Activated B cell treated with CpG ODN at 0.5 μM for 24 hours (primary cell): Measurements from ENCODE around the gene COL13A1. TPM values are rescaled to one million over a fixed set of nuclear protein-coding genes. Genes with fewer than 3 reads are reported as not detected.

ENCODE experiments used
- ATAC-seq: fragments of 200-7000 bp; cut with Tn5 transposase; one replicate; pipeline ENCODE4 v1.10.0; 2021; ENCODE audit warnings: low read depth, mild to moderate bottlenecking, moderate library complexity
- CTCF ChIA-PET: fragments of 350-600 bp; sonication (Branson Sonifier 250); formaldehyde crosslinking; loops from one replicate; lab custom pipeline; 2021; ENCODE audit warnings: antibody characterized with exemption; lab: Charles Lee
- POLR2A ChIA-PET: fragments of 350-600 bp; sonication (Branson Sonifier 250); formaldehyde crosslinking; loops from one replicate; lab custom pipeline; 2021; ENCODE audit warnings: antibody characterized with exemption; lab: Charles Lee
- DNase-seq: peaks from one replicate; pipeline ENCODE4 v3.0.0; 2022
- H3K27ac Mint-ChIP-seq: one replicate; pipeline ENCODE4 v1.8.0; 2020; ENCODE audit warnings: mixed read lengths
- H3K27me3 Mint-ChIP-seq: one replicate; pipeline ENCODE4 v1.8.0; 2021; ENCODE audit warnings: mixed read lengths
- H3K36me3 Mint-ChIP-seq: one replicate; pipeline ENCODE4 v1.8.0; 2021; ENCODE audit warnings: low read depth, mixed read lengths
- H3K4me1 Mint-ChIP-seq: one replicate; pipeline ENCODE4 v1.8.0; 2021; ENCODE audit warnings: mixed read lengths
- H3K4me3 Mint-ChIP-seq: one replicate; pipeline ENCODE4 v1.8.0; 2020; ENCODE audit warnings: mild to moderate bottlenecking, mixed read lengths
- H3K9me3 Mint-ChIP-seq: one replicate; pipeline ENCODE4 v1.8.0; 2020; ENCODE audit warnings: mixed read lengths
- CTCF ChIP-seq: fragments of 200-600 bp; IDR thresholded peaks from one replicate; pipeline ENCODE4 v1.8.0; 2022; ENCODE audit warnings: antibody characterized with exemption, mild to moderate bottlenecking
- intact Hi-C: fragments of 100-400 bp; cut with micrococcal nuclease; formaldehyde crosslinking; loops from one replicate; pipeline ENCODE4 v1.15.1; 2024
- total RNA-seq: library from RNA; stranded (reverse); gene quantifications from 2 replicates; pipeline ENCODE4 v1.2.3, GENCODE V29; 2022

COL13A1 gene
- total RNA-seq, 1 donor from 2014 or later: not detected

- DNase-seq: no peak
- ChIA-PET CTCF (no interaction called here), POLR2A (no interaction called here)
- H3K36me3 Mint-ChIP-seq: no peaks in the 10 kb centered on the region
- H3K27ac Mint-ChIP-seq: no peak overlapping the region
- no peak for TF ChIP-seq CTCF
- intact Hi-C loops: no loop called here
- H3K27me3 Mint-ChIP-seq: peaks cover 11% of the 10 kb centered on the region
- no peaks in the 10 kb centered on the region for H3K9me3 Mint-ChIP-seq
- no peak overlapping the region for H3K4me3 Mint-ChIP-seq
- no peak for ATAC-seq
- peaks cover 3% of the 10 kb centered on the region for H3K4me1 Mint-ChIP-seq
These were observed 36.7 kb downstream of the COL13A1 start for GRCh38 chr10:69838418-69838817.

- intact Hi-C loops: no loop called here
- ChIA-PET POLR2A (no interaction called here), CTCF (no interaction called here)
- TF ChIP-seq CTCF: no peak
- ATAC-seq (no peak), DNase-seq (no peak)
- Mint-ChIP-seq H3K9me3 (no peaks in the 10 kb centered on the region), H3K27ac (no peak overlapping the region), H3K4me3 (no peak overlapping the region), H3K36me3 (no peaks in the 10 kb centered on the region), H3K27me3 (peaks cover 11% of the 10 kb centered on the region), H3K4me1 (peaks cover 3% of the 10 kb centered on the region)
These were observed 37.1 kb downstream of the COL13A1 start for GRCh38 chr10:69838853-69839252.

- ChIA-PET POLR2A (no interaction called here), CTCF (no interaction called here)
- H3K27ac Mint-ChIP-seq: no peak overlapping the region
- intact Hi-C loops: no loop called here
- ATAC-seq: no peak
- TF ChIP-seq CTCF: no peak
- peaks cover 3% of the 10 kb centered on the region for H3K4me1 Mint-ChIP-seq
- no peak overlapping the region for H3K4me3 Mint-ChIP-seq
- DNase-seq: no peak
- no peaks in the 10 kb centered on the region for H3K9me3 Mint-ChIP-seq
- peaks cover 9% of the 10 kb centered on the region for H3K27me3 Mint-ChIP-seq
- H3K36me3 Mint-ChIP-seq: no peaks in the 10 kb centered on the region
These were observed 38.1 kb downstream of the COL13A1 start for GRCh38 chr10:69839696-69840345.

GRCh38 chr10:69840773-69841172 is 39.1 kb downstream of the COL13A1 start:
- H3K27me3 Mint-ChIP-seq: peaks cover 7% of the 10 kb centered on the region

GRCh38 chr10:69842020-69842419 is 40.3 kb downstream of the COL13A1 start:
- no peak for TF ChIP-seq CTCF
- intact Hi-C loops: no loop called here
- ATAC-seq (no peak), DNase-seq (no peak)
- CTCF ChIA-PET: no interaction called here
- Mint-ChIP-seq H3K36me3 (no peaks in the 10 kb centered on the region), H3K9me3 (no peaks in the 10 kb centered on the region), H3K4me3 (no peak overlapping the region), H3K27me3 (peaks cover 10% of the 10 kb centered on the region), H3K4me1 (peaks cover 7% of the 10 kb centered on the region), H3K27ac (no peak overlapping the region)
- POLR2A ChIA-PET: no interaction called here

More at GRCh38 chr10:69840773-69841172, 39.1 kb downstream of the COL13A1 start:
- no peak for DNase-seq
- CTCF ChIA-PET: no interaction called here
- no peaks in the 10 kb centered on the region for H3K36me3 Mint-ChIP-seq
- TF ChIP-seq CTCF: no peak
- no peak overlapping the region for H3K27ac Mint-ChIP-seq
- no peak overlapping the region for H3K4me3 Mint-ChIP-seq
- ATAC-seq: no peak
- H3K4me1 Mint-ChIP-seq: peaks cover 6% of the 10 kb centered on the region
- H3K9me3 Mint-ChIP-seq: no peaks in the 10 kb centered on the region
- intact Hi-C loops: no loop called here
- POLR2A ChIA-PET: no interaction called here
